Small intestine (tissue), 7 donors: ENCODE results near the gene SARDH. TPM values are rescaled to one million over a fixed set of nuclear protein-coding genes. Genes with fewer than 3 reads are reported as not detected.
A peak's percentile ranks its signal among the peaks of the same experiment; 100 is the strongest.

Experiments
- DNase-seq, 2 donors: peaks; one replicate each; pipeline versions ENCODE4 v3.0.0 to v3.0.0-alpha.2; 2013
- FAIRE-seq: peaks from 2 replicates; lab custom pipeline; 2012; peaks lifted over from hg19 to GRCh38; lab: Jason Lieb, UNC
- H3K27ac ChIP-seq, 3 donors: one replicate each; pipeline ENCODE4 v1.5.1; 2013; ENCODE audit warnings: low read length in 2 of 3, mild to moderate bottlenecking in 2 of 3, control low read depth in 1 of 3, inconsistent platforms in 1 of 3, low read depth in 1 of 3, moderate library complexity in 1 of 3
- H3K27me3 ChIP-seq, 3 donors: one replicate each; pipeline ENCODE4 v1.6.1; 2013; ENCODE audit warnings: low read length in 3 of 3, inconsistent platforms in 1 of 3; ENCODE audit not compliant: control insufficient read depth in 3 of 3, insufficient read depth in 3 of 3
- H3K36me3 ChIP-seq, 3 donors: one replicate each; pipeline ENCODE4 v1.6.1; 2013; ENCODE audit warnings: low read length in 3 of 3, inconsistent platforms in 1 of 3, low read depth in 1 of 3, mild to moderate bottlenecking in 1 of 3, moderate library complexity in 1 of 3; ENCODE audit not compliant: control insufficient read depth in 3 of 3, insufficient read depth in 2 of 3
- H3K4me1 ChIP-seq, 3 donors: one replicate each; pipeline ENCODE4 v1.6.1; 2013; ENCODE audit warnings: low read length in 2 of 3, inconsistent platforms in 1 of 3, low read depth in 1 of 3, mild to moderate bottlenecking in 1 of 3, moderate library complexity in 1 of 3; ENCODE audit not compliant: control insufficient read depth in 3 of 3, insufficient read depth in 2 of 3
- H3K4me3 ChIP-seq, 3 donors: one replicate each; pipeline ENCODE4 v1.5.1; 2013; ENCODE audit warnings: low read length in 3 of 3, control low read depth in 1 of 3, inconsistent platforms in 1 of 3, low read depth in 1 of 3, mild to moderate bottlenecking in 1 of 3, moderate library complexity in 1 of 3
- H3K9me3 ChIP-seq, 2 donors: one replicate each; pipeline ENCODE4 v1.6.1; 2013; ENCODE audit warnings: low read depth in 1 of 2, low read length in 1 of 2; ENCODE audit not compliant: control insufficient read depth in 2 of 2, insufficient read depth in 1 of 2
- WGBS, 3 donors: extraction: QIAGEN DNeasy Blood & Tissue Kit; methylation state at CpG; one replicate each; pipeline ENCODE4 v1.1.7; 2013; 5-methylcytosine and 5-hydroxymethylcytosine counted together
- polyA plus RNA-seq, 4 donors: library from polyadenylated mRNA; stranded (reverse) in 3 of 4; unstranded in 1 of 4; fragments of 200-250 nt in 3 of 4; fragments of 120-200 nt in 1 of 4; gene quantifications; one replicate each; pipeline versions ENCODE4 v1.2.1 to v1.2.3, GENCODE V29; 2013
- donor health status: healthy with polysubstance abuse.
- donor health status: control.
- donor health status: control.
- donor health status: Bipolar disorder and iron deficiency.
- donor health status: healthy.

The SARDH gene
- polyA plus RNA-seq, 4 donors = 0.51 to 2.6 (median 0.54) TPM; not detected in 1

GRCh38 chr9:133735415-133735775, 2.8 kb downstream of the SARDH start:
- peaks cover 0 to 23% (median 6%) of the 10 kb centered on the region in 3 donors for H3K4me1 ChIP-seq
- no peaks in the 10 kb centered on the region for H3K36me3 ChIP-seq
- no peaks in the 10 kb centered on the region for H3K9me3 ChIP-seq
- 55 to 66% (median 63%) methylated on average over 10 of the region's 10 CpGs for WGBS, 3 donors
- H3K27me3 ChIP-seq = no peaks in the 10 kb centered on the region
- no peak overlapping the region for H3K4me3 ChIP-seq
- FAIRE-seq = no peak
- H3K27ac ChIP-seq = no peak overlapping the region
- no peak for DNase-seq

- H3K27ac ChIP-seq = no peak overlapping the region
- no peak overlapping the region for H3K4me3 ChIP-seq
- H3K36me3 ChIP-seq = no peaks in the 10 kb centered on the region
- H3K4me1 ChIP-seq = peaks cover 0 to 17% (median 6%) of the 10 kb centered on the region in 3 donors
- WGBS, 3 donors = 61 to 76% (median 69%) methylated on average over 21 to 23 of the region's 23 CpGs
- DNase-seq = no peak
- H3K9me3 ChIP-seq = no peaks in the 10 kb centered on the region
- no peak for FAIRE-seq
- H3K27me3 ChIP-seq = no peaks in the 10 kb centered on the region
These were observed 3.4 kb downstream of the SARDH start for GRCh38 chr9:133734590-133735414.

GRCh38 chr9:133733796-133734533, 4.2 kb downstream of the SARDH start:
- WGBS, 3 donors = 77 to 86% (median 78%) methylated on average over 20 to 21 of the region's 21 CpGs
- Histone ChIP-seq H3K9me3 (no peaks in the 10 kb centered on the region), H3K27ac (no peak overlapping the region), H3K36me3 (no peaks in the 10 kb centered on the region), H3K4me3 (no peak overlapping the region), H3K27me3 (peaks cover 0 to 3% (median 0%) of the 10 kb centered on the region in 3 donors), H3K4me1 (peaks cover 0 to 9% (median 6%) of the 10 kb centered on the region in 3 donors)
- FAIRE-seq (no peak), DNase-seq (no peak)

GRCh38 chr9:133733421-133733795, 4.7 kb downstream of the SARDH start:
- no peak for FAIRE-seq
- Histone ChIP-seq H3K4me3 (no peak overlapping the region), H3K36me3 (no peaks in the 10 kb centered on the region), H3K27ac (no peak overlapping the region), H3K4me1 (peaks cover 0 to 6% (median 3%) of the 10 kb centered on the region in 3 donors), H3K9me3 (no peaks in the 10 kb centered on the region), H3K27me3 (peaks cover 0 to 3% (median 0%) of the 10 kb centered on the region in 3 donors)
- 69 to 85% (median 80%) methylated on average over 3 to 4 of the region's 4 CpGs for WGBS, 3 donors
- no peak for DNase-seq

- no peak for DNase-seq
- Histone ChIP-seq H3K27ac (no peak overlapping the region), H3K4me1 (peaks cover 0 to 4% (median 2%) of the 10 kb centered on the region in 3 donors), H3K4me3 (no peak overlapping the region), H3K27me3 (peaks cover 0 to 3% (median 0%) of the 10 kb centered on the region in 3 donors), H3K9me3 (no peaks in the 10 kb centered on the region), H3K36me3 (no peaks in the 10 kb centered on the region)
- 68 to 75% (median 70%) methylated on average over 10 of the region's 10 CpGs for WGBS, 3 donors
- no peak for FAIRE-seq
These were observed 5.3 kb downstream of the SARDH start for GRCh38 chr9:133732639-133733408.

GRCh38 chr9:133731876-133732638, 6.1 kb downstream of the SARDH start:
- Histone ChIP-seq H3K4me3 (no peak overlapping the region), H3K4me1 (no peaks in the 10 kb centered on the region), H3K27me3 (peaks cover 0 to 3% (median 0%) of the 10 kb centered on the region in 3 donors), H3K9me3 (no peaks in the 10 kb centered on the region), H3K36me3 (no peaks in the 10 kb centered on the region), H3K27ac (no peak overlapping the region)
- FAIRE-seq (no peak), DNase-seq (peak in 1 of 2 donors; percentile 26)
- WGBS, 3 donors = 75 to 79% (median 79%) methylated on average over 26 to 30 of the region's 30 CpGs

GRCh38 chr9:133730994-133731715, 7.0 kb downstream of the SARDH start:
- peaks cover 0 to 3% (median 0%) of the 10 kb centered on the region in 3 donors for H3K27me3 ChIP-seq
- no peaks in the 10 kb centered on the region for H3K9me3 ChIP-seq
- H3K36me3 ChIP-seq = no peaks in the 10 kb centered on the region
- no peaks in the 10 kb centered on the region for H3K4me1 ChIP-seq
- H3K4me3 ChIP-seq = no peak overlapping the region
- DNase-seq (no peak), FAIRE-seq (no peak)
- no peak overlapping the region for H3K27ac ChIP-seq
- WGBS, 3 donors = 85 to 90% (median 86%) methylated on average over 27 of the region's 27 CpGs
